GM19372 (cell line): ENCODE results near the gene CUL7.
A peak's percentile ranks its signal among the peaks of the same experiment; 100 is the strongest.
"Not testable (repeated sequence)": the region's sequence is repeated elsewhere in the genome, so short reads cannot be mapped to it uniquely, and the experiment has no call there.

Experiments used
- ATAC-seq: cut with Tn5 transposase; IDR thresholded peaks from one replicate; pipeline ENCODE4 v1.9.1; 2021; ENCODE audit warnings: mild to moderate bottlenecking, low read depth, moderate library complexity; ENCODE audit not compliant: unreplicated experiment

CUL7 gene

GRCh38 chr6:43020052-43020705 is 33.5 kb downstream of the CUL7 start:
- ATAC-seq = no peak

- ATAC-seq = no peak
Observed at GRCh38 chr6:43019152-43019551, 34.5 kb downstream of the CUL7 start.

GRCh38 chr6:43016943-43017334 is 36.7 kb downstream of the CUL7 start:
- no peak for ATAC-seq

GRCh38 chr6:43016176-43016942 is 37.3 kb downstream of the CUL7 start:
- no peak for ATAC-seq

GRCh38 chr6:43014434-43014909 is 39.2 kb downstream of the CUL7 start:
- ATAC-seq = no peak

- peak; percentile 94 for ATAC-seq
Observed at GRCh38 chr6:43013843-43014433, 39.7 kb downstream of the CUL7 start, which contains the start of the genes KLHDC3 and MEA1. Gene KLHDC3 (plus strand): TSS chr6:43014249. CDS start chr6:43017193, 2,944 bp downstream. Gene MEA1 (minus strand): TSS chr6:43013946. CDS start chr6:43013813, 133 bp downstream.

GRCh38 chr6:43013097-43013842 is 40.4 kb downstream of the CUL7 start:
- no peak for ATAC-seq

GRCh38 chr6:43012364-43012763 is 41.3 kb downstream of the CUL7 start:
- ATAC-seq = no peak

- ATAC-seq = no peak
Observed at GRCh38 chr6:43011207-43011606, 42.4 kb downstream of the CUL7 start.

- no peak for ATAC-seq
Observed at GRCh38 chr6:43009124-43009523, 44.5 kb downstream of the CUL7 start.

GRCh38 chr6:43007126-43007525 is 46.5 kb downstream of the CUL7 start:
- ATAC-seq = no peak

GRCh38 chr6:43006251-43006650 is 47.4 kb downstream of the CUL7 start:
- no peak for ATAC-seq

- no peak for ATAC-seq
Observed at GRCh38 chr6:43005844-43006243, 47.8 kb downstream of the CUL7 start.

- ATAC-seq = no peak
Observed at GRCh38 chr6:43001843-43002242, 51.8 kb downstream of the CUL7 start.

- ATAC-seq = not testable (repeated sequence)
Observed at GRCh38 chr6:42998205-42998604, 55.4 kb downstream of the CUL7 start.

- no peak for ATAC-seq
Observed at GRCh38 chr6:42996513-42996912, 57.1 kb downstream of the CUL7 start.

GRCh38 chr6:42993445-42993844 is 60.2 kb downstream of the CUL7 start:
- ATAC-seq = no peak

GRCh38 chr6:42989923-42990322 is 63.7 kb downstream of the CUL7 start:
- ATAC-seq = no peak

GRCh38 chr6:42988486-42989020 is 65.1 kb downstream of the CUL7 start:
- no peak for ATAC-seq
